A673 (cell line): ENCODE results near the gene ELAC1. TPM values are rescaled to one million over a fixed set of nuclear protein-coding genes. Genes with fewer than 3 reads are reported as not detected.

ENCODE experiments used
- BruUV-seq: library from RNA; stranded (reverse); fragments of 400-500 nt; replicated peaks from 2 replicates; lab custom pipeline; 2021; lab: Mats Ljungman, UMichigan
- CTCF ChIA-PET: fragments of 300-600 bp; sonication (Branson Sonifier 250); formaldehyde crosslinking; loops from one replicate; lab custom pipeline; 2022; ENCODE audit warnings: antibody characterized with exemption; lab: Charles Lee
- POLR2A ChIA-PET: fragments of 300-600 bp; sonication (Branson Sonifier 250); formaldehyde crosslinking; loops from one replicate; lab custom pipeline; 2022; ENCODE audit warnings: antibody characterized with exemption; ENCODE audit not compliant: low non-redundant PET; lab: Charles Lee
- DNase-seq: peaks from one replicate; pipeline ENCODE4 v3.0.0-alpha.2; 2015; ENCODE audit warnings: low spot score
- H3K27ac ChIP-seq: fragments of 200-600 bp; sonication (generic); 2 replicates; pipeline ENCODE4 v1.5.1; 2016; ENCODE audit warnings: mixed run types, low read depth, mild to moderate bottlenecking, mixed read lengths, antibody characterized with exemption, low read length; ENCODE audit not compliant: poor library complexity, severe bottlenecking
- H3K27me3 ChIP-seq: fragments of 200-600 bp; sonication (generic); replicated peaks from 2 replicates; pipeline ENCODE4 v1.6.1; 2017; ENCODE audit warnings: mixed run types, low read depth, mild to moderate bottlenecking, mixed read lengths, antibody characterized with exemption, low read length; ENCODE audit not compliant: insufficient read depth, poor library complexity
- H3K36me3 ChIP-seq: fragments of 200-600 bp; sonication (generic); 2 replicates; pipeline ENCODE4 v1.6.1; 2016; ENCODE audit warnings: mixed run types, mild to moderate bottlenecking, mixed read lengths, antibody characterized with exemption, low read length; ENCODE audit not compliant: insufficient read depth, poor library complexity, severe bottlenecking
- H3K4me1 ChIP-seq: fragments of 200-600 bp; sonication (generic); 2 replicates; pipeline ENCODE4 v1.6.1; 2017; ENCODE audit warnings: mixed run types, mild to moderate bottlenecking, mixed read lengths, antibody characterized with exemption, low read length; ENCODE audit not compliant: insufficient read depth, poor library complexity, severe bottlenecking
- H3K4me3 ChIP-seq: fragments of 200-600 bp; sonication (generic); 2 replicates; pipeline ENCODE4 v1.5.1; 2016; ENCODE audit warnings: low read depth, mixed run types, mild to moderate bottlenecking, mixed read lengths, low read length; ENCODE audit not compliant: poor library complexity, severe bottlenecking
- H3K9me3 ChIP-seq: fragments of 200-600 bp; sonication (generic); 2 replicates; pipeline ENCODE4 v1.6.1; 2016; ENCODE audit warnings: mixed run types, low read depth, mild to moderate bottlenecking, mixed read lengths, antibody characterized with exemption, low read length; ENCODE audit not compliant: poor library complexity, severe bottlenecking
- CTCF ChIP-seq: fragments of 300-800, 200-600 bp; sonication (generic); conservative IDR thresholded peaks from 2 replicates; pipeline ENCODE4 v1.5.1; 2017; ENCODE audit warnings: low read depth, mild to moderate bottlenecking, antibody characterized with exemption, low read length, moderate library complexity, mixed read lengths
- EZH2 ChIP-seq: fragments of 200-600 bp; sonication (generic); IDR thresholded peaks from 2 replicates; pipeline ENCODE4 v1.6.1; 2017; ENCODE audit warnings: borderline replicate concordance, low read depth, mild to moderate bottlenecking, mixed read lengths, antibody characterized with exemption, low read length; ENCODE audit not compliant: poor library complexity, severe bottlenecking
- intact Hi-C: fragments of 100-400 bp; cut with micrococcal nuclease; formaldehyde crosslinking; loops from one replicate; pipeline ENCODE4 v1.10.0; 2022; ENCODE audit not compliant: unreplicated experiment
- total RNA-seq: library from RNA; stranded (reverse); gene quantifications from 2 replicates; pipeline ENCODE4 v1.2.3, GENCODE V29; 2021

The ELAC1 gene
- total RNA-seq, 1 experiment from 2014 or later, result 8.7 TPM

- Histone ChIP-seq H3K27me3 (no peaks in the 10 kb centered on the region), H3K9me3 (no peaks in the 10 kb centered on the region), H3K4me1 (no peaks in the 10 kb centered on the region), H3K27ac (no peak overlapping the region), H3K36me3 (no peaks in the 10 kb centered on the region), H3K4me3 (no peak overlapping the region)
- POLR2A ChIA-PET, result no interaction called here
- CTCF ChIA-PET, result no interaction called here
- intact Hi-C loops, result no loop called here
- BruUV-seq, result no TSS peak
- TF ChIP-seq CTCF (no peak), EZH2 (no peak)
- no peak for DNase-seq
Measured at GRCh38 chr18:50949185-50949584, 18.7 kb upstream of the ELAC1 start.

GRCh38 chr18:50950626-50951025 is 17.2 kb upstream of the ELAC1 start:
- no TSS peak for BruUV-seq

GRCh38 chr18:50953822-50954221 is 14.0 kb upstream of the ELAC1 start:
- no peaks in the 10 kb centered on the region for H3K4me1 ChIP-seq
- H3K27ac ChIP-seq, result no peak overlapping the region
- no peaks in the 10 kb centered on the region for H3K9me3 ChIP-seq
- intact Hi-C loops, result no loop called here
- CTCF ChIA-PET, result interaction anchor here (0.6 kb wide), 1 partner anchor 581 kb away, joined by 3 read pairs; no protein-coding TSS in a partner anchor
- POLR2A ChIA-PET, result no interaction called here
- H3K36me3 ChIP-seq, result no peaks in the 10 kb centered on the region
- H3K27me3 ChIP-seq, result no peaks in the 10 kb centered on the region
- no peak overlapping the region for H3K4me3 ChIP-seq
- BruUV-seq, result no TSS peak
- no peak for DNase-seq
- no peak for TF ChIP-seq CTCF
- TF ChIP-seq EZH2, result no peak

More at GRCh38 chr18:50950626-50951025, 17.2 kb upstream of the ELAC1 start:
- Histone ChIP-seq H3K9me3 (no peaks in the 10 kb centered on the region), H3K4me3 (no peak overlapping the region), H3K27ac (no peak overlapping the region), H3K4me1 (no peaks in the 10 kb centered on the region), H3K36me3 (no peaks in the 10 kb centered on the region), H3K27me3 (no peaks in the 10 kb centered on the region)
- CTCF ChIA-PET, result no interaction called here
- intact Hi-C loops, result no loop called here
- DNase-seq, result no peak
- no peak for TF ChIP-seq CTCF
- no peak for TF ChIP-seq EZH2
- POLR2A ChIA-PET, result no interaction called here
